ENCODE measurements around the gene MAP3K19.
A peak's percentile ranks its signal among the peaks of the same experiment; 100 is the strongest.
"Not testable (repeated sequence)": the region's sequence is repeated elsewhere in the genome, so short reads cannot be mapped to it uniquely, and the experiment has no call there.

The MAP3K19 gene, protein sequence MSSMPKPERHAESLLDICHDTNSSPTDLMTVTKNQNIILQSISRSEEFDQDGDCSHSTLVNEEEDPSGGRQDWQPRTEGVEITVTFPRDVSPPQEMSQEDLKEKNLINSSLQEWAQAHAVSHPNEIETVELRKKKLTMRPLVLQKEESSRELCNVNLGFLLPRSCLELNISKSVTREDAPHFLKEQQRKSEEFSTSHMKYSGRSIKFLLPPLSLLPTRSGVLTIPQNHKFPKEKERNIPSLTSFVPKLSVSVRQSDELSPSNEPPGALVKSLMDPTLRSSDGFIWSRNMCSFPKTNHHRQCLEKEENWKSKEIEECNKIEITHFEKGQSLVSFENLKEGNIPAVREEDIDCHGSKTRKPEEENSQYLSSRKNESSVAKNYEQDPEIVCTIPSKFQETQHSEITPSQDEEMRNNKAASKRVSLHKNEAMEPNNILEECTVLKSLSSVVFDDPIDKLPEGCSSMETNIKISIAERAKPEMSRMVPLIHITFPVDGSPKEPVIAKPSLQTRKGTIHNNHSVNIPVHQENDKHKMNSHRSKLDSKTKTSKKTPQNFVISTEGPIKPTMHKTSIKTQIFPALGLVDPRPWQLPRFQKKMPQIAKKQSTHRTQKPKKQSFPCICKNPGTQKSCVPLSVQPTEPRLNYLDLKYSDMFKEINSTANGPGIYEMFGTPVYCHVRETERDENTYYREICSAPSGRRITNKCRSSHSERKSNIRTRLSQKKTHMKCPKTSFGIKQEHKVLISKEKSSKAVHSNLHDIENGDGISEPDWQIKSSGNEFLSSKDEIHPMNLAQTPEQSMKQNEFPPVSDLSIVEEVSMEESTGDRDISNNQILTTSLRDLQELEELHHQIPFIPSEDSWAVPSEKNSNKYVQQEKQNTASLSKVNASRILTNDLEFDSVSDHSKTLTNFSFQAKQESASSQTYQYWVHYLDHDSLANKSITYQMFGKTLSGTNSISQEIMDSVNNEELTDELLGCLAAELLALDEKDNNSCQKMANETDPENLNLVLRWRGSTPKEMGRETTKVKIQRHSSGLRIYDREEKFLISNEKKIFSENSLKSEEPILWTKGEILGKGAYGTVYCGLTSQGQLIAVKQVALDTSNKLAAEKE (N-terminal part only)

DNA sequence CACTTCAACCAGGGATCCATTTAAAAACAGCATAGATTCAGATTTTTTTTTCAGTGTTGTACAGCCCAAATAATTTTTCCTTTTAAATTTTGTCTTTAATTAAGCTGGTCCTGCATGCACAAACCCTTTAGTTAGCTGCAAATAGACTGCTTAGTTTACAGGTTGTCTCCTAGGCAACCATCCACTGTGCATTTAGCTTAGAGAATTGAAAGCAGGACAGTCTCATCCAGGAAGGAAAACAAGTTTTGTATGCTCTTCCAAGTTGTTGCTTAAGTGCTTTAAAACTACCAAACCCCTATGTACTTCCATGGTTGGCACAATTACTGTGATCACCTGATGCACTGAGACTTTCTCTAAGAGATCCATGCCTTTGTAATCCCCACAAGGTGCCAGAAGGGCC is at the start of gene MAP3K19:
TSS of gene MAP3K19 (minus strand) at position 148 of the 400 bp plus-strand sequence. CDS start 22,800 bp downstream, outside the sequence.
- DNase-seq (ENCODE audit: extremely low spot score, insufficient read length, low read depth), result no peak
- FAIRE-seq, result no peak

DNA sequence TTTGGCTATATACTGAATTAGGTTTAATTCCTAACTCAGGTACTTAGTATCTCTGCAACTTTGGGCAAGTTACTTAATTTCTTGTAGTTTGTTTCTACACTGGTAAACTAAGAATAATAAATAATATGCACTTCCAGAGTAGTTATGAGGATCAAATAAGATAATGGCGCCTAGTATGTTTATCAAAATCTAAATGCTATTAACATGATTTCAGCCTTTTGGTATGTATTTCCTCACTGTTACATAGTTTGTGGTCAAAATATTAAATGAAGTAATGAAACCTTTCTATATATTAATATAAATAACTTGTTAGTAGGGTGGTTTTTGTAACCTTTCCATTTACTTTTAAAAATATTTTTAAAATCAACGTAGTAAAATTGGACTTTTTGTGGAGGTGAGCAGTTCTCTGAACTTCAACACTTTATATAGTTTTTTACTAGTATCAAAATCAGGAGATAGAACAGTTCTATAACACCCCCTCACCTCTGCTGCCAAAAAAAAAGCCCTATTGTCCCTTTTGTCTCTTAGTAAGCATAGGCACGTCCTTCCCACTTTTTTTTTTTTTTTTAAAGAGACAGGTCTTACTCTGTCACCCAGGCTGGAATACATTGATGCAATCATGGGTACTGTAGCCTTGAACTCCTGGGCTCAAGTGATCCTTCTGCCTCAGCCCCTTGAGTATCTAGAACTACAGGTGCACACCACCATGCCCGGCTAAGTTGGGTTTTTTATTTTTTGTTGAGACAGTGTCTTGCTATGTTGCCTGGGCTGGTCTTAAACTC is 49.6 kb upstream of the MAP3K19 start:
- no peak for DNase-seq (ENCODE audit: extremely low spot score, insufficient read length, low read depth)
- FAIRE-seq, result no peak

DNA sequence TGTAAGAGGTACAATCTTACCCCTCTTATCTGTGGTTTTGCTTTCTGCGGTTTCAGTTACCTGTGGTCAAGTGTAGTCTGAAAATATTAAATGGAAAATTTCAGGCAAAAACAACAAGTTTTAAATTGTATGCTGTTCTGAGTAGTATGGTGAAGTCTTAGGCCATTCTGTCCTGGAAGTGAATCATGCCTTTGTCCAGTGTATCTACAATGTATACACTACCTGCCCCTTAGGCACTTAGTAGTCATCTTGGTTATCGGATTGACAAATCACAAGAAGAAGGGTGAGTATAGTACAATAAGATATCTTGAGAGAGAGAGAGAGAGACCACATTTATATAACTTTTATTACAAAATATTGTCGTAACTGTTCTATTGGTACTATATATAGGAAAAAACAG is 48.3 kb upstream of the MAP3K19 start:
- DNase-seq (ENCODE audit: extremely low spot score, insufficient read length, low read depth) (no peak), FAIRE-seq (no peak)

DNA sequence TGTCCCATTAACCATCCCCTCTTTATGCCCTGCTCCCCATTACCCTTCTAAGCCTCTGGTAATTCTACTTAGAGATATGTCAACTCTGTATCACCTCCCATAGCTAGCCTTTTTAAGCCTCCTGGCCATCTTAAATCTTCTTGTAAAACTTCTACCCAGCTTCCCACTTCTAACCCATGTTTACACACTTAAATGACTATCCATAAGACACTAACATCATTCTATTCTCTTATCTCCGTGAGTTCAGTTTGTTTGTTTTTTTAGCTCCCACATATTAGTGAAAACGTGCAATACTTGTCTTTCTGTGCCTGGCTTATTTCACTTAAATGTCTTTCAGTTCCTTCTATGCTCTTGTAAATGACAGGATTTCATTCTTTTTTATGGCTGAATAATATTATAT is 47.3 kb upstream of the MAP3K19 start:
- FAIRE-seq (no peak), DNase-seq (ENCODE audit: extremely low spot score, insufficient read length, low read depth) (no peak)

DNA sequence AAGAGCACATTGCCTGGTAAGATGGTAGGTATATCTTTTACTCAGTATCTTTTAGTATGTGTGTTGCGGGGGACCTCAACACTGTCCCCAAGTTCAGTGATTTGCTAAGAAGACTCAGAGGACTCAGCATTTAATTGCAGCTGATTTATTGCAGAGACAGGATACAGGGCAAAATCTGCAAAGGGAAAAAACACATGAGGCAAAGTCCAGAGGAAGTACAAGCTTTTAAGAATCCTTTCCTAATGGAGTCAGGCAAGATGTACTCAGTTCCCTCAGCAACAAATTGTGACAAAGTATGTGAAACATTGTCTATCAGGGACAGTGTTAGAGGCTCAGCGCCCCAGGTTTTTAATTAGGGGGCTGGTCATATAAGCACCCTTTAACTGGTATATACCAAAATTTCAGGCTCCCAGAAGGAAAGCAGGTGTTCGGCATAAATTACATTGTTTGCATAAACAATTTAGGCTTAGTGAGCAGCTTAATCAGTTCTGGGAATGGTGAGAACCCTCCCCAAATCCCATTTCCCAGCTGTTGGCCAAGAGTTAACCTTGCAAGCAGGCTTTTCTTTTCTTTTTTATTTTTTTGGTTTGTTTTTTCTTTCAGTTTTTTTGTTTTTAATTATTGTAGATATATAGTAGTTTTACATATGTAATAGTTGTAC is 46.6 kb upstream of the MAP3K19 start:
- no peak for DNase-seq (ENCODE audit: extremely low spot score, insufficient read length, low read depth)
- no peak for FAIRE-seq

DNA sequence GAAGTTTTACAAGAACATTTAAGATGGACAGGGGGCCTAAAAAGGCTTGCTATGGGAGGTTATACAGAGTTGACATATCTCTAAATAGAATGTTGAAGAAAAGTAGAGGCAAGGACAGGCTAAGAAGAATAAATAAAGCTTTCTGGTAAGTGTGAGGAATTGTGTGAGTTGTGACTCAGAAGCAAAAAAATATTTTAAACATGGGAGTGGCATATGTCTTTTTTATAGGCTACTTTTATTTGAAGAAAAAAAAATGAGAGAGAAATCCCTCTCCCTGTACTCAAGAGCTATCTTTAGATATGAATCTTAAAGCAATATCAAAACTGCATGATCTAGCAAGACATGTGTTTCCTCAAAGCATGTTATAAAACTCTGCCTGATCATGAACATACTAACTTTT is 45.9 kb upstream of the MAP3K19 start:
- DNase-seq (ENCODE audit: extremely low spot score, insufficient read length, low read depth) (no peak), FAIRE-seq (no peak)

DNA sequence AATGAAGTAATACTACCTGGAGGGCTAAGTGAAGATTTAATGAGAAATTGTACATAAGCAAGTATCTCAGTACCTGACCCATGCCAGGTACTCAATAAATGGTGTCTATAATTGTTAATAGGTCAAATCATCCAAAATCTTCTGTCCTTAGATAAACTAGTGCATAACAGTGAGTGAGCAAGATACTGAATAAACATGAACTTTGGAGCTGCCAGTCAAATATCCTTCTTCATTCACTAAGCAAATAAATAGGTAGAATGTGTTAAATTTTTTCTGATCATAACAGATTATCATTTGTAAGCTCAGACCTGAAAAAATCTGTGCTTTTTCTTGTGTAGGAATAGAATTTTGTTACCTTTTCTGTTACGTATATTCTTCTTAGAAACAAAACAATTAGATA is 44.4 kb upstream of the MAP3K19 start:
- FAIRE-seq (no peak), DNase-seq (ENCODE audit: extremely low spot score, insufficient read length, low read depth) (no peak)

DNA sequence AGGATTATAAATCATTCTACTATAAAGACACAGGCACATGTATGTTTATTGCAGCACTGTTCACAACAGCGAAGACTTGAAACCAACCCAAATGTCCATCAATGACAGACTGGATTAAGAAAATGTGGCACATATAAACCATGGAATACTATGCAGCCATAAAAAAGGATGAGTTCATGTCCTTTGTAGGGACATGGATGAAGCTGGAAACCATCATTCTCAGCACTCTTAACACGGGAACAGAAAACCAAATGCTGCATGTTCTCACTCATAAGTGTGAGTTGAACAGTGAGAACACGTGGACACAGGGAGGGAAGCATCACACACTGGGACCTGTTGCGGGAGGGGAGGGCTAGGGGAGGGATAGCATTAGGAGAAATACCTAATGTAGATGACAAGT is 42.4 kb upstream of the MAP3K19 start:
- not testable (repeated sequence) for FAIRE-seq; DNase-seq (ENCODE audit: extremely low spot score, insufficient read length, low read depth)

DNA sequence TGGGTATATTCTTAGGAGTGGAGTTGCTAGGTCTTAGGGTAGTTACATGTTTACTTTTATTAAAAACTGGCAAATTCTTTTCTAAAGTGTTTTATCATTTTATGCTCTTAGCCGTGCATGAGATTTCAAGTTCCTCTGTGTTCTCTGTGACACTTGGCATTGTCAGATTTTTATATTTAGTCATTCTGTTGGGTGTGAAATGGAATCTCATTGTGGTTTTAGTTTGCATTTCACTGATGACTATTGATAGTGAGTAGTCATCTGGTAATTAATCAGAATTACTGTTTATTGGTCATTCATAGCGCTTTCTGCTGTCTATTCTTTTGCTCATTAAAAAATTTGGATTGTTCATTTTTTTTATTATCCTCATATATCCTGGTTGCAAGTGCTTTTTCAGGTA is 39.0 kb upstream of the MAP3K19 start:
- no peak for FAIRE-seq
- DNase-seq (ENCODE audit: extremely low spot score, insufficient read length, low read depth), result no peak

DNA sequence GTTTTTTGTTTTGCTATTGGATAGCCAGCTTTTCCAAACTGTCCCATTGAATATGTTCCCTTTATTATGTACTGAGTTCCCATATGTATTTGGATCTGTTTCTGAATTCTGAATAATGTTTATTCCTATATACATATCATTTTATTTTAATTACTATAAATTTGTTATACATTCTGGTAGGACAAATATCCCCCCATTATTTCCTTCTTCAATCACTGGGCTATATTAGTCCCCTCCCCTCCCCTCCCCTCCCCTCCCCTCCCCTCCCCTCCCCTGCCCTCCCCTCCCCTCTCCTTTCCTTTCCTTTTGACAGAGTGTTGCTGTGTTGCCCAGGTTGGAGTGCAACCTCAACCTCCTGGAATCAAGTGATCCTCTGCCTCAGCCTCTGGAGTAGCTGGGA is 31.2 kb upstream of the MAP3K19 start:
- FAIRE-seq, result no peak

DNA sequence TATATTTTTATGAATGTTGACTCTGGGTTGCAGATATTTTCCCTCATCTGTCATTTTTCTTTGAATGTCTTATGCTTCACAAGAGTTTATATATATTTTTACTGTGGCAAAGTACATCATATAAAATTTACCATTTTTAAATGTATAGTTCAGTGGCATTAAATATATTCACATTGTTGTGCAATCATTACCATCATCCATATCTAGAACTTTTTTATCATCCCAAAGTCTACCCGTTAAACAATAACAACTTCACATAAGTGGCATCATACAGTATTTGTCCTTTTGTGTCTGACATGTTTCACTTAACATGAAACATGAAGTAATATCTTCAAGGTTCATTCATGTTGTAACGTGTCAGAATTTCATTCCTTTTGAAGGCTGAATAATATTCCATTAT is 29.3 kb upstream of the MAP3K19 start:
- no peak for DNase-seq (ENCODE audit: extremely low spot score, insufficient read length, low read depth)
- no peak for FAIRE-seq

More for the DNA sequence above, 31.2 kb upstream of the MAP3K19 start:
- DNase-seq (ENCODE audit: extremely low spot score, insufficient read length, low read depth), result no peak

DNA sequence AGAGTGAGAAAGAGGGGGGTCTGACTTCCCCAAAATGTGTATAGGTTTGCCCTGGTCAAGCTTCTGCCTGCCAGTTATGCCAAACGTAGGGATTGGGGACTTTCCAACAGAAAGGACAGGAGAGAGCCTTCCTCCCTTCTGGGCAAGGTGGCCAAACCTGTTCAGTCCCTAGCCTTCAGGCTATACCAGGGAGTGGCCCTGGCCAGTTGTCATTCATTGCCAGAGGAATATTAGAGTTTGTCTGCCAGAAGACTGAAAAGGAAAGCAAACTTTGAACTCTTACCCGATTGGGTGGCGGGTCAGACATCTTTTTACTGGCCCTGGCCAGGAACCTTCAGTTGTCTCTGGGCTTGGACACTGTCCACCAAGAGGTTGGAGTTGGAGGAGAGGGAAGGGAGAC is 27.0 kb upstream of the MAP3K19 start:
- DNase-seq (ENCODE audit: extremely low spot score, insufficient read length, low read depth), result no peak
- no peak for FAIRE-seq

DNA sequence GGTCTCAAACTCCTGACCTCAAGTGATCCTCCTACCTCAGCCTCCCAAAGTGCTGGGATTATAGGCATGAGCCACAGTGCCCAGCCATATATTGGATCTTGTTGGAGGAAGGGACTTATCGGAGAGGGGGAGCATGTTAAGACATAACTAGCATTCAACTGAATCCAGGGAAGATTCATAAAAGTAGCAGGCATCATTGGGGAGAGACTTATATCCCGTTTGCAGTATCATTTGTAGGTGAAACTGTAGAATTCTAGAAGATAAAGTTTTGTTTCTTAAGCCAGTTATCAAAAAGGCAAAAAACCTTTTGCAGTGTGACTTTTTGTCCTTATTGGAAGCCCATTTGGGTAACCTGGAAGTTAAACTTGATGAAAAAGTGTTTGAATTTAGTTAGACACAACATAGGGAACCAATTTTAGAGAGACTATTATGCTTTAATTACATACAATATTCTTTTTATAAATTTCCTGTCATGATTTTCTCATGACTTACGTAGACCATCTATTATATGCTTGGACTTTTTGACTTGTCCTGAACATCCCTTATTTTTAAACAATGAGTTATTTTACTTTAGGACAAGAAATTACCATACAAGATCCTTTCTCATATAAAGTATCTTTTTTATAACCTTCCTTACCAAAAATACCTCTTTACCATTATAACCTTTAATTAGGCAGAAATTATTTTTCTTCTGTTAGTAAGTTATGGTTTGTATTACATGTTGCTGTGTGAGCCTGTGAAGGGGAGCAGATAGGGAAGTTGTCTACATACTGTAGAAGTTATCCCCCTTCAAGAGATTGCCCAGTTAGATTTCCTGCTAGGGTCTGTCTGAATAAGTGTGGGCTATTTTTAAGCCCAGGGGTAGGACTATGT is 25.1 kb upstream of the MAP3K19 start:
- FAIRE-seq, result no peak
- no peak for DNase-seq (ENCODE audit: extremely low spot score, insufficient read length, low read depth)

DNA sequence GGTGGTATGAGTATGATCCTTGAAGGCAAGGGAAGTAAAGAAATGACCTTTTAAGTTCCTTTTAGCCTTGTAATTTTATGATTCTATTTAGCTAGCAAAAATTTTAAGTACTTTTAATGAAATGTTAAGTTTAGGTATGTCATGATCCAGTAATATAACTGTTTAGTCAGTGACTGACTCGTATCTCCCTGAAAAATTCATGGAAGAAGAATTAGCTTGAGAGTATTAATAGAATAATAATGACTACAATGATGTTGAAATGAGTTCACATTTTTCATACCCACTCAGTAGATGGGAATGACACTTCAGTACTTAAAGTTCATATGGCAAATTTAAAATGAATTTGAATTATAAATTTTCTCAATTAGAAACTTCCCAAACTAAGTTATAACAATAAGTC is 19.5 kb upstream of the MAP3K19 start:
- DNase-seq (ENCODE audit: extremely low spot score, insufficient read length, low read depth) (no peak), FAIRE-seq (no peak)

DNA sequence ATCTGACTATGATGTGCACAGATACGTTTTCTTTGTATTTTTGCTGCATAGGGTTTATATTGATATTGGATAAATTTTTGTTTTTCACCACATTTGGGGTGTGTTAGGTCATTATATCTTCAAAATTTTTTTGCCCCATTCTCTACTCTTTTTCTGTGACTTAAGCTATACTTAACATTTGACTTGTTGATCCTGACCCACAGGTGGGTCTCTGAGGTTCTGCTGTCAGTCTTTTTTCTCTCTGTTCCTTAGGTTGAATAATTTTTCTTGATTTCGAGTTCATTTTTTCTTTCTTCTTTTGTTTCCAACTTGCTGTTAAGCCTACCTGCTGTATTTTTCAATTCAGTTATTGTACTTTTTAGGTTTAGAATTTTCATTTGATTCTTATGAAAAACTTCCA is 16.9 kb upstream of the MAP3K19 start:
- FAIRE-seq, result peak; percentile 44
- DNase-seq (ENCODE audit: extremely low spot score, insufficient read length, low read depth), result no peak

DNA sequence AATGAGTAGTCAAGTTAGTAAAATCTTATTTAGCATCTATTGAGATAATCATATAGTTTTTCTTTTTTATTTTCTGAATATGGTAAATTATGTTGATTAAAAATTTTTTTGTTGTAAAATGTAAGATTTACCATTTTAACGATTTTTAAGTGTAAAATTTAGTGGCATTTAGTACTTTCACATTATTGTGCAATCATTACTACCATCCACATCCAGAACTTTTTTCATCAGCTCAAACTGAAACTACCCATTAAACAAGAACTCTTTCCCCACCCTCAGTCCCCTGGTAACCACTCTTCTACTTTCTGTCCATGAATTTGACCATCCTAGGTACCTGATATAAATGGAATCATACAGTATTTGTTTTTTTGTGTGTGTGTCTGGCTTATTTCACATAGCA is 16.0 kb upstream of the MAP3K19 start:
- DNase-seq (ENCODE audit: extremely low spot score, insufficient read length, low read depth), result no peak
- no peak for FAIRE-seq

DNA sequence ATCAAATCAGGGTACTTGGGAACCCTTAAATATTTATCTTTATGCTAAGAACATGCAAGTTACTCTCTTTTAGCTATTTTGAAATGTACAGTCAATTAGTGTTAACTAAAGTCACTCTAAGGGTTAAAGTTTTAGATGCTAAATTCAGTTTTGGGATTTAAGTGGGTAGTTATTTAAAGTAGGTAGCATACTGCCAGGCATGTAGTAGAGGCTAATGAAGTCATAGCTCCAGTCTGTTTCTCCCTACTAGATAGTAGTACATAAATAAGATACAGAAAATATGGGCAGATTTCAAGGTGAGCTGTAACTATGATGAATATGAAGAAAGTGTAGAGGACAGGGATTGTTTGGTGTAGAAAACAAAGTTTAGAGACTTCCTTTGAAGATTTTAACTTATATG is 12.3 kb upstream of the MAP3K19 start:
- no peak for FAIRE-seq
- DNase-seq (ENCODE audit: extremely low spot score, insufficient read length, low read depth), result no peak

DNA sequence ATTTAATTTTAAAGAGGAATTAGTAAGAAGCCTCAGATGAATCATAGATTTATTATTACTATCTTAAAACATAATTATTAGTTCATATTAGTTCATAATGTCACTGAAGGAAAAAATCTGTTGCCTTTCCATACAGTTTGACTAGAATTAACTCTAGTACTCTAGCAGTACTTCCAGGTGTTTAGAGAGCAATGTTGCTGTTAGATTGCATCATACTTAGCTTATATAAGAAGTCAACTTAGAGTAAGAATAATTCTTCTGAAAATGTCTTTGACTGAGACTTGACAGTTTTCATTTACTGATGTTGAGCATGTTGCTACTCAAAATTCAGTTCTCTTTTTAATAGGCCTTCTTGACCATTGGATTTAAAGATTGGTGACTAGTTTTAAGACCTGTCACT is 9.5 kb upstream of the MAP3K19 start:
- no peak for FAIRE-seq

More for the DNA sequence above, 9.5 kb upstream of the MAP3K19 start:
- no peak for DNase-seq (ENCODE audit: extremely low spot score, insufficient read length, low read depth)
